ENCODE measurements around the gene MTMR10.

- TF ChIP-seq CTCF (IDR thresholded peaks at IDR 0.05; ENCODE audit: low read length) (no peak), EZH2 (IDR thresholded peaks at IDR 0.05; ENCODE audit: borderline replicate concordance, low read length) (no peak)
Measured at GRCh38 chr15:31024979-31025378, 33.6 kb upstream of the MTMR10 start.

Measured in OCI-LY1 (cell line).